CD14-positive monocyte (primary cell): ENCODE measurements around the gene ADGRF4. TPM values are rescaled to one million over a fixed set of nuclear protein-coding genes. Genes with fewer than 3 reads are reported as not detected.

Source experiments
- DNase-seq, 3 donors: peaks; one replicate each; pipeline ENCODE4 v3.0.0-alpha.2; 2011 to 2022
- H2AFZ ChIP-seq: 2 replicates; pipeline ENCODE4 v1.6.0; 2012; ENCODE audit warnings: mild to moderate bottlenecking, low read depth, low read length, inconsistent platforms; ENCODE audit not compliant: insufficient read depth, poor library complexity, severe bottlenecking
- H3K27ac ChIP-seq, 2 donors: 1 replicate in 1 of 2; 2 replicates in 1 of 2; pipeline ENCODE4 v1.5.1; 2012 to 2013; ENCODE audit warnings: low read length in 2 of 2, control low read depth in 1 of 2, inconsistent platforms in 1 of 2, low read depth in 1 of 2, mild to moderate bottlenecking in 1 of 2
- H3K27me3 ChIP-seq, 2 donors: one replicate each; pipeline versions ENCODE4 v1.6.0 to v1.6.1; 2011 to 2013; ENCODE audit warnings: low read length in 2 of 2; ENCODE audit not compliant: control insufficient read depth in 2 of 2, insufficient read depth in 2 of 2
- H3K36me3 ChIP-seq, 2 donors: replicated peaks in 1 of 2; 1 replicate in 1 of 2; 2 replicates in 1 of 2; pipeline versions ENCODE4 v1.5.1 to v1.6.1; 2012 to 2013; ENCODE audit warnings: low read length in 2 of 2, control low read depth in 1 of 2, inconsistent platforms in 1 of 2, mild to moderate bottlenecking in 1 of 2; ENCODE audit not compliant: insufficient read depth in 2 of 2, control insufficient read depth in 1 of 2
- H3K4me1 ChIP-seq, 2 donors: 1 replicate in 1 of 2; 2 replicates in 1 of 2; pipeline versions ENCODE4 v1.5.1 to v1.6.1; 2012 to 2013; ENCODE audit warnings: low read length in 2 of 2, control low read depth in 1 of 2, inconsistent platforms in 1 of 2, mild to moderate bottlenecking in 1 of 2, moderate library complexity in 1 of 2; ENCODE audit not compliant: insufficient read depth in 2 of 2, control insufficient read depth in 1 of 2
- H3K4me2 ChIP-seq: replicated peaks from 2 replicates; pipeline ENCODE3; 2012; ENCODE audit warnings: low read length, moderate library complexity, mild to moderate bottlenecking; ENCODE audit not compliant: poor library complexity, severe bottlenecking; ENCODE audit errors: extremely low read depth
- H3K4me3 ChIP-seq, 3 experiments: fragments of 200-600 bp in 1 of 3; sonication (generic) in 1 of 3; replicated peaks in 1 of 3; 1 replicate in 2 of 3; 2 replicates in 1 of 3; pipeline ENCODE4 v1.5.1; 2011 to 2013; ENCODE audit warnings: low read length in 3 of 3, mild to moderate bottlenecking in 3 of 3, control low read depth in 2 of 3, low read depth in 2 of 3, inconsistent platforms in 1 of 3, moderate library complexity in 1 of 3
- H3K79me2 ChIP-seq: 2 replicates; pipeline ENCODE4 v1.6.0; 2012; ENCODE audit warnings: mild to moderate bottlenecking, control low read depth, inconsistent platforms, low read length, moderate library complexity; ENCODE audit not compliant: insufficient read depth
- H3K9ac ChIP-seq: 2 replicates; pipeline ENCODE4 v1.6.0; 2017; ENCODE audit warnings: low read length, mild to moderate bottlenecking; ENCODE audit not compliant: insufficient read depth, poor library complexity, severe bottlenecking
- H3K9me3 ChIP-seq, 2 donors: replicated peaks in 1 of 2; 1 replicate in 1 of 2; 2 replicates in 1 of 2; pipeline versions ENCODE4 v1.5.1 to v1.6.1; 2012 to 2013; ENCODE audit warnings: low read length in 2 of 2, control low read depth in 1 of 2; ENCODE audit not compliant: control insufficient read depth in 1 of 2, insufficient read depth in 1 of 2
- H4K20me1 ChIP-seq: 2 replicates; pipeline ENCODE4 v1.6.0; 2012; ENCODE audit warnings: mild to moderate bottlenecking, low read length, control low read depth, moderate library complexity; ENCODE audit not compliant: insufficient read depth
- H3K27ac Mint-ChIP-seq, 7 donors: one replicate each; pipeline ENCODE4 v1.8.0; 2020; ENCODE audit warnings: mild to moderate bottlenecking in 7 of 7, mixed read lengths in 7 of 7, moderate library complexity in 6 of 7, inconsistent platforms in 2 of 7
- H3K27me3 Mint-ChIP-seq, 3 donors: one replicate each; pipeline ENCODE4 v1.8.0; 2021 to 2022; ENCODE audit warnings: low read depth in 3 of 3, mild to moderate bottlenecking in 3 of 3, mixed read lengths in 3 of 3, moderate library complexity in 3 of 3, inconsistent platforms in 1 of 3
- H3K36me3 Mint-ChIP-seq, 2 donors: one replicate each; pipeline ENCODE4 v1.8.0; 2020; ENCODE audit warnings: mixed read lengths in 2 of 2, inconsistent platforms in 1 of 2, mild to moderate bottlenecking in 1 of 2
- H3K4me1 Mint-ChIP-seq: one replicate; pipeline ENCODE4 v1.8.0; 2020; ENCODE audit warnings: mild to moderate bottlenecking, mixed read lengths
- H3K4me3 Mint-ChIP-seq, 2 donors: one replicate each; pipeline ENCODE4 v1.8.0; 2020; ENCODE audit warnings: mild to moderate bottlenecking in 2 of 2, mixed read lengths in 2 of 2, moderate library complexity in 1 of 2
- H3K9me3 Mint-ChIP-seq, 7 donors: one replicate each; pipeline ENCODE4 v1.8.0; 2020 to 2022; ENCODE audit warnings: mixed read lengths in 7 of 7, mild to moderate bottlenecking in 6 of 7, moderate library complexity in 6 of 7, inconsistent platforms in 2 of 7
- CTCF ChIP-seq: fragments of 200-600 bp; IDR thresholded peaks from one replicate; pipeline ENCODE4 v1.8.0; 2022; ENCODE audit warnings: antibody characterized with exemption, mild to moderate bottlenecking
- WGBS: methylation state at CpG from one replicate; pipeline ENCODE4 v1.1.5; 2013; ENCODE audit warnings: missing lambda C conversion rate; ENCODE audit not compliant: insufficient coverage; 5-methylcytosine and 5-hydroxymethylcytosine counted together
- intact Hi-C, 2 donors: fragments of 100-400 bp; cut with micrococcal nuclease; formaldehyde crosslinking; loops; one replicate each; pipeline versions ENCODE4 v1.15.0 to v1.15.1; 2023
- polyA plus RNA-seq, 3 donors: library from polyadenylated mRNA; depleted of rRNA in 1 of 3; unstranded in 2 of 3; stranded (reverse) in 1 of 3; fragments of 300-500 nt in 2 of 3; fragments of >200 nt in 1 of 3; fragmentation: Illumina TruSeq in 2 of 3; gene quantifications; 1 replicate in 2 of 3; 2 replicates in 1 of 3; pipeline ENCODE4 v1.2.3, GENCODE V29; 2012 to 2021

The ADGRF4 gene
- polyA plus RNA-seq, 3 donors: not detected

- Histone ChIP-seq H3K27ac (no peak overlapping the region), H4K20me1 (no peaks in the 10 kb centered on the region), H3K4me1 (no peaks in the 10 kb centered on the region), H3K4me2 (no peak overlapping the region), H2AFZ (no peak overlapping the region), H3K27me3 (no peaks in the 10 kb centered on the region), H3K9ac (no peak overlapping the region), H3K79me2 (no peaks in the 10 kb centered on the region), H3K36me3 (no peaks in the 10 kb centered on the region), H3K4me3 (no peak overlapping the region), H3K9me3 (no peaks in the 10 kb centered on the region)
- H3K27ac Mint-ChIP-seq: peak overlapping the region in 1 of 7 donors; percentile 32
- TF ChIP-seq CTCF: no peak
- H3K4me3 Mint-ChIP-seq: no peak overlapping the region
- H3K36me3 Mint-ChIP-seq: no peaks in the 10 kb centered on the region
- intact Hi-C loops: no loop called here
- H3K9me3 Mint-ChIP-seq: peaks cover 0 to 2% (median 0%) of the 10 kb centered on the region in 7 donors
- DNase-seq: no peak
- no peaks in the 10 kb centered on the region for H3K4me1 Mint-ChIP-seq
- 94% methylated on average over 4 of the region's 5 CpGs for WGBS
- H3K27me3 Mint-ChIP-seq: peaks cover 0 to 2% (median 0%) of the 10 kb centered on the region in 3 donors
Measured at GRCh38 chr6:47700053-47700452, 1.7 kb downstream of the ADGRF4 start.

DNA sequence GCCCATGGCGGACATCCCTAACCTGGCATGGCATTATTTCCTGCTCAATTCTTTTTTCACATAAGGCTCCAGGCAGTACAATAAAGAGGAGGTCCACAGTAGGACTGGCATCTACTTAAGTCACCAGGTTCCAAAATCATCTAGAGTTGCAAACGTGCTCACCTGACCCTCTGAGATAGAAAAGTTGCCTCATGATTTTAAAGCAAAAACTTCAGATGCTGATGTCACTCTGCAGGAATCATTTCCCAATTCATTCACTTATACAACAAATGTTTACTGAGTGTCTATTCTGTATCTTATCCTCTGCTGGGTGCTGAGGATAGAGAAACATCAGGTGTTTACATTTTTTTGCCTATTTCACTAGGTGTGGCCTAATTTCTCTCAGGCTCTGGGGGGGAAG lies 2.2 kb downstream of the ADGRF4 start:
- Histone ChIP-seq H3K9ac (no peak overlapping the region), H4K20me1 (no peaks in the 10 kb centered on the region), H3K9me3 (no peaks in the 10 kb centered on the region), H3K27ac (no peak overlapping the region), H3K36me3 (no peaks in the 10 kb centered on the region), H3K27me3 (no peaks in the 10 kb centered on the region), H3K4me3 (no peak overlapping the region), H3K4me2 (no peak overlapping the region), H2AFZ (no peak overlapping the region), H3K4me1 (no peaks in the 10 kb centered on the region), H3K79me2 (no peaks in the 10 kb centered on the region)
- Mint-ChIP-seq H3K9me3 (peaks cover 0 to 2% (median 0%) of the 10 kb centered on the region in 7 donors), H3K36me3 (no peaks in the 10 kb centered on the region), H3K27me3 (peaks cover 0 to 2% (median 0%) of the 10 kb centered on the region in 3 donors), H3K4me1 (no peaks in the 10 kb centered on the region), H3K4me3 (no peak overlapping the region), H3K27ac (peak overlapping the region in 1 of 7 donors; percentile 18)
- DNase-seq: no peak
- TF ChIP-seq CTCF: no peak
- intact Hi-C loops: no loop called here
- 100% methylated on average over 1 of the region's 2 CpGs for WGBS
